Epithelial cell of proximal tubule (primary cell): ENCODE results near the gene HCCS. TPM values are rescaled to one million over a fixed set of nuclear protein-coding genes. Genes with fewer than 3 reads are reported as not detected.

ENCODE experiments used
- DNase-seq: peaks from one replicate; pipeline ENCODE4 v3.0.0-alpha.2; 2011; ENCODE audit warnings: low read depth
- H3K4me3 ChIP-seq: 2 replicates; pipeline ENCODE4 v1.5.1; 2011; ENCODE audit warnings: low read depth, mild to moderate bottlenecking, low read length
- CTCF ChIP-seq: conservative IDR thresholded peaks from 2 replicates; pipeline ENCODE4 v1.5.1; 2012; ENCODE audit warnings: low read depth, mild to moderate bottlenecking, low read length
- total RNA-seq: library from RNA; depleted of rRNA; stranded (reverse); fragments of >200 nt; gene quantifications from 2 replicates; pipeline ENCODE4 v1.2.3, GENCODE V29; 2015

Gene HCCS
- total RNA-seq, 1 donor from 2014 or later = 24.4 TPM

GRCh38 chrX:11103751-11104150 is 7.4 kb upstream of the HCCS start:
- DNase-seq = no peak
- no peak overlapping the region for H3K4me3 ChIP-seq
- no peak for TF ChIP-seq CTCF

- no peak overlapping the region for H3K4me3 ChIP-seq
- no peak for DNase-seq
- TF ChIP-seq CTCF = no peak
These were observed 6.1 kb upstream of the HCCS start for GRCh38 chrX:11105080-11105479.

- H3K4me3 ChIP-seq = no peak overlapping the region
- DNase-seq = no peak
- no peak for TF ChIP-seq CTCF
These were observed 2.7 kb upstream of the HCCS start for GRCh38 chrX:11108253-11108941.

- H3K4me3 ChIP-seq = no peak overlapping the region
- DNase-seq = no peak
- TF ChIP-seq CTCF = no peak
These were observed 1.2 kb upstream of the HCCS start for GRCh38 chrX:11109968-11110367.

GRCh38 chrX:11111947-11112346 is 815 bp downstream of the HCCS start:
- no peak for TF ChIP-seq CTCF
- no peak for DNase-seq
- peak overlapping the region; percentile 81 for H3K4me3 ChIP-seq

GRCh38 chrX:11113731-11114130 is 2.6 kb downstream of the HCCS start:
- TF ChIP-seq CTCF = no peak
- H3K4me3 ChIP-seq = no peak overlapping the region
- DNase-seq = no peak

- no peak for DNase-seq
- no peak for TF ChIP-seq CTCF
- no peak overlapping the region for H3K4me3 ChIP-seq
These were observed 6.6 kb downstream of the HCCS start for GRCh38 chrX:11117745-11118144.
